ENCODE results near the gene SNX3.

The SNX3 gene

DNA sequence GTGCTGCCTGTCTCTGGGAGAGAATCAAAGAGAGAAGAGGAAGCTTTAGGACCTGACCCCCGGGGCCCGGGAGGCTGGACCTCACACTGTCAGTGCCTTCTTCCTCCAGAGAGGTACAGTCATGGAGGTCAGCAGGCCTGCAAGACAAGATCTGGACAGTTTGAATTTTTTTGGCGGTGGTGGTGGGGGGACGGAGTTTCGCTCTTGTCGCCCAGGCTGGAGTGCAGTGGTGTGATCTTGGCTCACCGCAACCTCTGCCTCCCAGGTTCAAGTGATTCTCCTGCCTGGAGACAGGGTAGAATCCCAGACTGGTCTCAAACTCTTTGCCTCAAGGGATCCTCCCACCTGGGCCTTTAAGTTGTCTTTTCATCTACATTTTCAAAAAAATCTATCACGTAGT lies 60.7 kb downstream of the SNX3 start:
- DNase-seq: no peak

GRCh38 chr6:108198761-108199498 lies 61.9 kb downstream of the SNX3 start:
- DNase-seq: no peak

GRCh38 chr6:108195209-108195608 lies 65.6 kb downstream of the SNX3 start:
- DNase-seq: no peak

GRCh38 chr6:108194503-108194902 lies 66.3 kb downstream of the SNX3 start:
- DNase-seq: no peak

- DNase-seq: no peak
Measured at GRCh38 chr6:108193835-108194234, 67.0 kb downstream of the SNX3 start.

DNA sequence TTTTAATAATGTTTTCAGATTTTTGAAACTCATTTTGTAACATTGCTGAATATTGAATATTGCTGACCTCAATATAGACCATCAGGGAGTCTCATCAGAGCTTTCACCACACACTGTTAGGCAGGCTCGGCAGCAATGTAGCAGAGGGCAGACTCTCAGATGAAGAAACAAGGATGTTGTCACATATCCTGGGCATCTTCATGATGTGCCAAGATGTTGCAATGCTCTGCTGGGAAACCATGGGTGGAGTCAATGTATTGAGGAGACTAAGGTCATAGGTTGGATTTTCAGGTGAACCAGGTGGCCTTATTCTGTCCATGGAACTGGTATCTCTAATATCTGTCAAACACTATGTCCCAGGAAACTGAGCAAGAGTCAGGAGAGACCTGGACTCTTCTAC lies 67.7 kb downstream of the SNX3 start:
- no peak for DNase-seq

DNA sequence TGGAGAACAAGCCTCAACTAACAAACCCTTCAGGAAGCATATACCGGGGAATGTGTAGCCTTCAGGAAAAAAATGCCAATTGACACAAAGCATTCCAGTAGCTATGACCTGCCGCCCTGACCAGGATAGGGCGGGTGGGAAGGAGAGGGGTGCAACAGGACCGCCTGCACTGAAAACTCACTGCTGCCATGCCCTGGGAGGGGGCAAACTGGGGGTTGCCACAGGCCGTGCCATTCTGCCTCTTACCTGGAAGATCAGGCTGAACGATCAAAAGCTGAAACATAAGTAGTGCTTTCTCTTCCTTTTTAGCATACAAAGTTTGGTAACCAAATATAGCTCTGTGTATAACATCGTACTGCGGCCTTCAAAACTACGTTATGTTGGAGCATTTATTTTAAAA lies 73.3 kb downstream of the SNX3 start:
- DNase-seq: no peak

DNA sequence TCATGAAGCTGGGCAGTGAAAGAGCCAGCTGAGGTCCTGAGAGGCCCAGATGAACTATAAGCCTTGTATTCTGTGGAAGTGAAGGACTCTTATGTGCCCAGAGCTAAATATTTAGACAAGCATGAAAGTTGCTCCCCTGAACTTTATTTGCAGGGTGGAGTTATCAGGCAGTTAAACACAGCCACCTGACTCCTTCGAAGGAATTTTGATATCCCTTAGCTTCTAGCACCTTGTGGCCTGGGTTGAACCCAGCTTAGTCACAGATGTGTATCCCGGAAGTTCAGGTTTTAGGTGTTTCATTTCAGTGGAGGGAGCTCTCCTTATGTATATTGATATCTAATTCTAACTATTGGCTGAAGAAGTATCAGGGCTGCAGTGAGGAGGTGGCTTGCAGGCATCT lies 74.6 kb downstream of the SNX3 start:
- no peak for DNase-seq

- DNase-seq: no peak
Measured at GRCh38 chr6:108180776-108181175, 80.1 kb downstream of the SNX3 start.

DNA sequence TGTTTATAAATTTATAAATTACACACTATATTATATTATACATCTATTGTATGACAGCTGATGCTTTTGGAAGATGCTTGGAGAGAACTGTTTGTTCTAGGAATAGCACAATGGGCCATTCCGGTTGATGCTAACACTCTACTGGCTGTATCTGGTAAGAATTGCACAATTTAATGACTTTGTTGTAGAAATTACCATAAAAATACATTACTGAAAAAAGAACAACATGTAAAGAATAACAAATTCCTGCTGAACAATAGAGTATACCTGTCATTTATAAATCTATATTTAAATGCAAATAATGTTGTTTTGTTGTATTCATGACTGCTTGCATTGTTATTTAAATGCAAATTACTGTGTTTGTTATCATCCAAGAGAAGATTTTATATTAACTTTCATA lies 80.6 kb downstream of the SNX3 start:
- DNase-seq: no peak

DNA sequence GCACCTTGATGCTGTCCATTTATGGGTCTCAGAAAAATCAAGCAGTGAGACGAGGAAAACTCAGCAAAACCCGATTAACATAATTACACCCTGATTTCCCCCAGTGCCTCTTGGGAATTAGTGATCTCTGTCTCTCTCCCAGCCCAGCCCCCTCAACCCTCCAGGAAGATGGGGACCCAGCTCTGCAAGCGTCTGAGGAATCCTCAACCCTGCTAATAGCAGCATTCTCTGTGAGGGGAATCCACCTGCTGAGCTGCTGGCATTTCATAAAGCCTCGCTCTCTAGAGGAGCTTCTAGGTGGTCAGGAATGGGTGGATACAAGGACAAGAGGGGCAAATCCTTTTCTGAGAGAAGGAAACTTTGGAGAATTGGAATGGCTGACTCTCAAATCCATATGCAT lies 81.1 kb downstream of the SNX3 start:
- DNase-seq: no peak

- no peak for DNase-seq
Measured at GRCh38 chr6:108176281-108177089, 84.4 kb downstream of the SNX3 start.

GRCh38 chr6:108175592-108176279 lies 85.1 kb downstream of the SNX3 start:
- no peak for DNase-seq

DNA sequence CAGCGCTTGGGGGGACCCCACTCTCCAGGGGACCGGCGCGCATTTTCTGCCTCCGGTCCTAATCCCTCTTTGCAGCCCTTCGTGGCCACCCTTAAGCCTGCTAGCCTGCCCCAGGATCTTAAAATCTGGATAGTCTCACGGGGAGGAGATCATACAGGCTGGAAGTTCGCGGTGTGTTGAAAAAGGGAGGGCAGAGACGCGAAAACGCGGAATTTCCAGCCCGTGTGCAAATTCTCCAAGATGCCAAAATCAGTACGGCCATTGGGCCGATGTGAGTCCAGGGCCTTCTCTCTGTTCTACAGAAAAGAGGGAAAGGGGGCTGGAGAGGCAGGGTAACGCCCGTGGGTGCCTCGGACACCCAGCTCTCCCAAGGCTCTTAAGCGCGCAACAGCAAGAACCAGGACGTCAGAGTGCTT lies 85.7 kb downstream of the SNX3 start:
- DNase-seq: no peak

GRCh38 chr6:108174371-108175175 lies 86.3 kb downstream of the SNX3 start:
- no peak for DNase-seq

DNA sequence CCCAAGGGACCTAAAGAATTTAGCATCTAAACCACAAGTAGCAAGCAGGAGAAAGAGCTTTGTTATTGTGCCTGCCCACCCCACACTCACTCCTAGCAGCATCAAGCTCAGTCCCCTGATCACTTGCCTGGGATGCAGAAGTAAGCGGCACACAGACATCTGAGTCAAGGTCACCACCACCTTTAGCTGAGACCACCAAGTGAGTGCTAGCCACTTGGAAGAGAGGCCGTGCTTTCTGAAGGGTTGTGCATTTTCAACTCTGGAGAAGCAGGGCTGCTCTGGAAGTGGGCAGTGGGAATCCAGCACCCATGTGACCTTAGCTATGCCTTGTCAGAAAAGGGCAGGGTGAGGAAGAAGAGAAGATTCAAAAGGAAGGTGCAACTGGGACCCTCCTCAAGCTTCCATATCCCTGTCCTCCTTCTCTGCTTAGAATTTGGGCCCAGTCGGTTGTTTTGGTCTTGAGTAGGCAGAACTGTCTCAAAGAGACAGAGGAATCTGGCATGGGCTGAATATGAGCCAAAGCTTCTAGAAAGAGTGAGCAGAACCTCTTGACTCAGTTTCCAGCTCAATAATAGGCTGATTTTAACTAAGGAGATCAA lies 88.8 kb downstream of the SNX3 start:
- no peak for DNase-seq

GRCh38 chr6:108171291-108171917 lies 89.4 kb downstream of the SNX3 start:
- no peak for DNase-seq

GRCh38 chr6:108170332-108171290 lies 90.2 kb downstream of the SNX3 start:
- DNase-seq: no peak

DNA sequence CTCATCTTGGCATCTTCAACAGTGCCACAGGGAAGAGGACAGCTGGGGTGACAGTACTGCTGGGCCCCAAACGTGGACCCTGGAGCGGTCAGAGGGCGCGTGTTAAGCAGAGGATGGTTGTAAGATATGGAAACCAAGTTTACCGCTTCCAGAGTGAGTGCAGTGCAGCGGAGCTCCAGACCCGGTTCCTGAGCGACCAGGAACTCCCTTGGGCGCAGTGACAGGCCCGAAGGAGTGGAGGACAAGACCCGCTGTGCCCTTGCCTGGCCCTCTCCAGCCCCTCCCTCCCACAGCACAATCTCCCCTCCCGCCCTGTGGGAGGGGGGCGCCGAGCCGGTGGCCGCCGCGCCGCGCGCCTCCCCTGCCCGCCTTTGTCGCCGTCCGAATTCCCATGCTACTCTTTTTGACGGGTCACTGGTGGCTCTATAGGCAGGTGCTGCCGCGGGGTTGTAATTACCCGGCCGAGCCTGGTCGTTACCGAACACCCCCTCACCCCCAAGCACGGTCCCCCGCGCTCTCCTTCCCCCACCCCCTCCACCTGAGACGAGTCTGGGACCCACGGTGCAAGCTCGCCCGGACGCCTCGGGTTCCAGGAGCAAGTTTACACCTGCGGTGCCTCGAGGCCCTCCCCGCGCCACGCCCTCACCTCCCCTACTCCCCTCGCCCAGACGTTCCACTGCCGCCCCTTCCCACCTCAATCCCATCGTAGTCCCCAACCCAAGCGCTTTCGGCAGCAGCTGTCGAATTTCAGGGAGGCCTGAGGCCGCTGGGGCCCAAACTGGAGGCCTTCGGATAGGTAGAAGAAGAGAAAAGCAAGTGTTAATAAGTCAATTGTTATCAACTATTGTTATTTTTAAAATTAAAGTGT lies 91.1 kb downstream of the SNX3 start:
- DNase-seq: no peak
